HL-60 (cell line): ENCODE results near the gene ARHGAP18.

Experiments
- CTCF ChIP-seq: IDR thresholded peaks from one replicate; pipeline ENCODE4 v1.5.1; 2011; ENCODE audit warnings: low read length, control low read depth, inconsistent platforms; ENCODE audit not compliant: insufficient read depth
- GABPA ChIP-seq: IDR thresholded peaks from 2 replicates; pipeline ENCODE4 v1.6.1; 2012; ENCODE audit warnings: low read depth
- POLR2AphosphoS5 ChIP-seq: IDR thresholded peaks from 2 replicates; pipeline ENCODE4 v1.6.1; 2012; ENCODE audit warnings: low read depth
- REST ChIP-seq: IDR thresholded peaks from 2 replicates; pipeline ENCODE4 v1.6.1; 2012; ENCODE audit warnings: low read depth; ENCODE audit not compliant: insufficient replicate concordance
- SPI1 ChIP-seq: IDR thresholded peaks from 2 replicates; pipeline ENCODE4 v1.6.1; 2012; ENCODE audit warnings: low read depth, mild to moderate bottlenecking, borderline replicate concordance

DNA sequence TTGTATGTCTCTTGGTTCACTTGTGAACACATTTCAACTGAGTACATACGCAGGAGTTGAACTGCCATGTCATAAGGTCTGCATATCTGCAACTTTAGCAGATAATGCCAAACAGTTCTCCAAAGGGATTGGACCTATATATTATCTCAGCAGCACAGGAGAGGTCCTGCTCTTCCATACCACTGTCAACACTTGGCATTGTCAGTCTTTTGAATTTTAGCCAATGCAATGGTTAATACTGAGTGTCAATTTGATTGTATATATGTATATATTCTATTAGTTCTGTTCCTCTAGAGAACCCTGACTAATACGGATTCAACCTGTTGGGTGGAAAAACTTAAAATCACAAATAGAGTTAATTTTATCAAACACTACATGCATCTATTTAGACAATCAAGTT lies 26.1 kb upstream of the ARHGAP18 start:
- TF ChIP-seq CTCF (no peak), POLR2AphosphoS5 (no peak), REST (no peak), GABPA (no peak), SPI1 (no peak)
